A673 (cell line): Measurements from ENCODE around the gene HJURP.

ENCODE experiments used
- EZH2 ChIP-seq: fragments of 200-600 bp; sonication (generic); IDR thresholded peaks from 2 replicates; pipeline ENCODE4 v1.6.1; 2017; ENCODE audit warnings: borderline replicate concordance, low read depth, mild to moderate bottlenecking, mixed read lengths, antibody characterized with exemption, low read length; ENCODE audit not compliant: poor library complexity, severe bottlenecking
- TF ChIP-seq, protein P1 (sequence below): fragments of 300-800, 200-600 bp; sonication (generic); conservative IDR thresholded peaks from 2 replicates; pipeline ENCODE4 v1.5.1; 2017; ENCODE audit warnings: low read depth, mild to moderate bottlenecking, antibody characterized with exemption, low read length, moderate library complexity, mixed read lengths

DNA sequence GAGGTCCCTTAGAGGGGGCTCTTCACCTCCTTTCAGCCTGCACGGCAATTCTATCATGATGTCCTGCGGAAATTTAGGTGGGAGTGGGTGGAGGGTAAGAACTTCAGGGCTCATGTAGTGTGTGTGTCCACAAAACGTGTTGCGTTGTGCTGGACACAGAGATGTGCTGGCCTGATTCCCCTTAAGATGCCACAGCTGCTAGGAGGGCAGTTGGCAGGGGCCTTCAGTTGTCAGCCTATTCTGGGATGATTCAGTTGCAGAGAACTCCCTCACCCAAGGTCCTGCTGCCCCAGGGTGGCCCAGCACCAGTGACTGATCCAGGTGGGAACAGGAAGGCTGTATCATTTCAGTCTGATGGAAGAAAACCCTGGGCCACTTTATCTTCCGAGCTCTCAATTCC, 1.0 kb upstream of the HJURP start:
- TF ChIP-seq, protein P1, sequence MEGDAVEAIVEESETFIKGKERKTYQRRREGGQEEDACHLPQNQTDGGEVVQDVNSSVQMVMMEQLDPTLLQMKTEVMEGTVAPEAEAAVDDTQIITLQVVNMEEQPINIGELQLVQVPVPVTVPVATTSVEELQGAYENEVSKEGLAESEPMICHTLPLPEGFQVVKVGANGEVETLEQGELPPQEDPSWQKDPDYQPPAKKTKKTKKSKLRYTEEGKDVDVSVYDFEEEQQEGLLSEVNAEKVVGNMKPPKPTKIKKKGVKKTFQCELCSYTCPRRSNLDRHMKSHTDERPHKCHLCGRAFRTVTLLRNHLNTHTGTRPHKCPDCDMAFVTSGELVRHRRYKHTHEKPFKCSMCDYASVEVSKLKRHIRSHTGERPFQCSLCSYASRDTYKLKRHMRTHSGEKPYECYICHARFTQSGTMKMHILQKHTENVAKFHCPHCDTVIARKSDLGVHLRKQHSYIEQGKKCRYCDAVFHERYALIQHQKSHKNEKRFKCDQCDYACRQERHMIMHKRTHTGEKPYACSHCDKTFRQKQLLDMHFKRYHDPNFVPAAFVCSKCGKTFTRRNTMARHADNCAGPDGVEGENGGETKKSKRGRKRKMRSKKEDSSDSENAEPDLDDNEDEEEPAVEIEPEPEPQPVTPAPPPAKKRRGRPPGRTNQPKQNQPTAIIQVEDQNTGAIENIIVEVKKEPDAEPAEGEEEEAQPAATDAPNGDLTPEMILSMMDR = no peak
- TF ChIP-seq EZH2 = no peak
